Upper lobe of right lung (tissue), 1 donor: Measurements from ENCODE around the gene TRPV4. TPM values are rescaled to one million over a fixed set of nuclear protein-coding genes. Genes with fewer than 3 reads are reported as not detected.

Experiments used
- ATAC-seq: fragments of 200-7000 bp; cut with Tn5 transposase; one replicate; pipeline ENCODE4 v1.9.1; 2020; ENCODE audit warnings: mild to moderate bottlenecking, moderate library complexity
- DNase-seq: peaks from one replicate; pipeline ENCODE4 v3.0.0-alpha.2; 2020
- H3K27ac ChIP-seq: fragments of 200-600 bp; one replicate; pipeline ENCODE4 v1.8.0; 2022
- H3K27me3 ChIP-seq: fragments of 200-600 bp; one replicate; pipeline ENCODE4 v1.8.0; 2022; ENCODE audit warnings: mild to moderate bottlenecking
- H3K36me3 ChIP-seq: fragments of 200-600 bp; one replicate; pipeline ENCODE4 v1.8.0; 2022
- H3K4me1 ChIP-seq: fragments of 200-600 bp; one replicate; pipeline ENCODE4 v1.8.0; 2022
- H3K4me3 ChIP-seq: fragments of 200-600 bp; one replicate; pipeline ENCODE4 v1.8.0; 2022; ENCODE audit warnings: mild to moderate bottlenecking
- H3K9me3 ChIP-seq: fragments of 200-600 bp; one replicate; pipeline ENCODE4 v1.8.0; 2022
- CTCF ChIP-seq: fragments of 200-600 bp; IDR thresholded peaks from one replicate; pipeline ENCODE4 v1.8.0; 2022; ENCODE audit warnings: antibody characterized with exemption
- intact Hi-C: fragments of 100-400 bp; cut with DNase I; formaldehyde crosslinking; loops from one replicate; pipeline ENCODE4 v1.11.0; 2022
- total RNA-seq: library from RNA; stranded (reverse); fragmentation: NEBNext Ultra II Directional; extraction: Animal tissue kit (Norgen Biotek cat#: 25700); gene quantifications from one replicate; pipeline ENCODE4 v1.2.1, GENCODE V29; 2021
- donor health status: DM: no; HTN: yes; CAD: no; lungs with severe emphysema.

TRPV4 gene
- total RNA-seq, 1 donor from 2014 or later = 4.5 TPM

- H3K36me3 ChIP-seq = no peaks in the 10 kb centered on the region
- H3K27ac ChIP-seq = no peak overlapping the region
- no peak overlapping the region for H3K4me3 ChIP-seq
- ATAC-seq (no peak), DNase-seq (no peak)
- TF ChIP-seq CTCF = no peak
- H3K9me3 ChIP-seq = no peaks in the 10 kb centered on the region
- H3K4me1 ChIP-seq = peaks cover 8% of the 10 kb centered on the region
- H3K27me3 ChIP-seq = no peaks in the 10 kb centered on the region
- intact Hi-C loops = no loop called here
These were observed 69.1 kb downstream of the TRPV4 start for GRCh38 chr12:109764123-109764522.

- no peaks in the 10 kb centered on the region for H3K36me3 ChIP-seq
- TF ChIP-seq CTCF = no peak
- no peaks in the 10 kb centered on the region for H3K27me3 ChIP-seq
- DNase-seq (peak; percentile 19), ATAC-seq (peak; percentile 62)
- H3K27ac ChIP-seq = no peak overlapping the region
- no peaks in the 10 kb centered on the region for H3K9me3 ChIP-seq
- H3K4me1 ChIP-seq = peaks cover 8% of the 10 kb centered on the region
- intact Hi-C loops = no loop called here
- no peak overlapping the region for H3K4me3 ChIP-seq
These were observed 69.9 kb downstream of the TRPV4 start for GRCh38 chr12:109763201-109763841.

- no peaks in the 10 kb centered on the region for H3K36me3 ChIP-seq
- no peak overlapping the region for H3K27ac ChIP-seq
- intact Hi-C loops = no loop called here
- H3K27me3 ChIP-seq = no peaks in the 10 kb centered on the region
- ATAC-seq (no peak), DNase-seq (peak; percentile 43)
- H3K4me1 ChIP-seq = peaks cover 8% of the 10 kb centered on the region
- no peaks in the 10 kb centered on the region for H3K9me3 ChIP-seq
- TF ChIP-seq CTCF = no peak
- H3K4me3 ChIP-seq = no peak overlapping the region
These were observed 70.5 kb downstream of the TRPV4 start for GRCh38 chr12:109762673-109763191.

GRCh38 chr12:109762071-109762672 is 71.0 kb downstream of the TRPV4 start:
- Histone ChIP-seq H3K4me3 (no peak overlapping the region), H3K9me3 (no peaks in the 10 kb centered on the region), H3K27me3 (no peaks in the 10 kb centered on the region), H3K4me1 (peaks cover 8% of the 10 kb centered on the region), H3K36me3 (no peaks in the 10 kb centered on the region), H3K27ac (no peak overlapping the region)
- TF ChIP-seq CTCF = no peak
- DNase-seq = peak; percentile 32
- no peak for ATAC-seq
- intact Hi-C loops = no loop called here

- H3K27ac ChIP-seq = no peak overlapping the region
- intact Hi-C loops = no loop called here
- ATAC-seq = no peak
These were observed 72.0 kb downstream of the TRPV4 start for GRCh38 chr12:109760930-109761921.

More at GRCh38 chr12:109760930-109761921, 72.0 kb downstream of the TRPV4 start:
- Histone ChIP-seq H3K4me3 (no peak overlapping the region), H3K9me3 (peaks cover 7% of the 10 kb centered on the region), H3K36me3 (no peaks in the 10 kb centered on the region), H3K4me1 (peaks cover 8% of the 10 kb centered on the region), H3K27me3 (no peaks in the 10 kb centered on the region)
- TF ChIP-seq CTCF = no peak
- DNase-seq = peak; percentile 56
